ENCODE data around the gene FAM170A. TPM values are rescaled to one million over a fixed set of nuclear protein-coding genes. Genes with fewer than 3 reads are reported as not detected.

Gene FAM170A, protein sequence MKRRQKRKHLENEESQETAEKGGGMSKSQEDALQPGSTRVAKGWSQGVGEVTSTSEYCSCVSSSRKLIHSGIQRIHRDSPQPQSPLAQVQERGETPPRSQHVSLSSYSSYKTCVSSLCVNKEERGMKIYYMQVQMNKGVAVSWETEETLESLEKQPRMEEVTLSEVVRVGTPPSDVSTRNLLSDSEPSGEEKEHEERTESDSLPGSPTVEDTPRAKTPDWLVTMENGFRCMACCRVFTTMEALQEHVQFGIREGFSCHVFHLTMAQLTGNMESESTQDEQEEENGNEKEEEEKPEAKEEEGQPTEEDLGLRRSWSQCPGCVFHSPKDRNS
- total RNA-seq: not detected

DNA sequence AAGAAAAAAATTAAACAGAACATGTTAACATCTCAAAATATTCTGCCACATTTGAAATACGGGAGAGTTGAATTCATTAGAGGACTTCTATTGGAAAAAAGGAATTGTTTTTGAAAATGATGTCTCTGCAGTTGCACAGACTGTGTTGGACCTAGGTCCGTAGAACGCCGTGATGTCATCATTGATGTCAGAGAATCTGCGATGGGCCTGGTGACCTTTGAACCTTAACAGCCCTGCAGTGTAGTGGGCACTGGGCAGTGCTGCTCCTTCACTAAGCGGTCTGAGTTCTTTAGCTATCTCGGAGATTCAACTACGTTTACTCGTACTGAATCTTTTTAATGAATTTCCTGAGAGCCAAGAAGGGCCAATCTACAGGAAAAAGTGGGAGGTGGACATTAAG lies at the start of gene FAM170A:
FAM170A (plus strand) TSS at position 220 of the 400 bp plus-strand sequence. CDS start 211 bp downstream, outside the sequence.

Other genes starting within 250 kb of the FAM170A start
- gene HSD17B4, start 177.1 kb upstream of the FAM170A start, total RNA-seq: 144 TPM

All from metanephros (tissue), 1 donor.